ENCODE results near the gene MMP17.
"Not testable (repeated sequence)": the region's sequence is repeated elsewhere in the genome, so short reads cannot be mapped to it uniquely, and the experiment has no call there.

The MMP17 gene

DNA sequence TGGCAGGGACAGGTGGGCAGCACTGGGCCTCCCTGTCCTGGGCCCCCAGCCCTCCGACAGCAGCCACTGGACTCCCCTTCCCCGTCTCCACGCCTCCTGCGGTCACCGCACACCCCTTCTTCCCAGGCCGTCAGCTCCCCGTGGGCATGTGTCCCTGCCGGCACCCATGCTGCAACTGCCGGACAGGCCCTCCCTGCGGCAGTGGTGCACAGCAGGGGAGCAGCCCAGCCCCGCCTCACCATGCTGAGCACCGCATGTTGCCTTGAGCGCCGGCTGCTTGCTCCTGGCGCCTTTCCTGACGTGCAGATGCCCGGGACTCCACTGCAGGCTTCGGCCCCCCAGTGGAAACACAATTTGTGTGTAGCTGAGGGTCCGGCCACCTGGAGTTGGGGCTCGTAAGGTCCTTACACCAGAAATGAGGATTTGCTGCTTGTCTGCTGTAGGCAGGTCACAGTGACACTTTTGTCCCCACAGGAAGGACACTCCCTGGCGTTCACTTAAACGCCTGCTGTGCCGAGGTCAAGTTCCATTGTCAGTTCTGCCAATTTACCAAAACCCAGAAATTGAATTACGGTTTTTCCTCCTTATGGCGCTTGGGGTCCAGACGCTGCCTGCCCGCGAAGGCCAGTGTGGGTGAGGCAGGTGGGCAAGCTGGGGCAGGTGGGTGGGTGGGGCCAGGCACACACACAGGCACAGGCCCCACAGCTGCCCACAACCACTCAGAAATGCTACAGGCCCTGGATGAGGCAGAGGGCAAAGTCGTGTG, 28.2 kb upstream of the MMP17 start:
- DNase-seq (ENCODE audit: low read depth in 2 of 2) = no peak

DNA sequence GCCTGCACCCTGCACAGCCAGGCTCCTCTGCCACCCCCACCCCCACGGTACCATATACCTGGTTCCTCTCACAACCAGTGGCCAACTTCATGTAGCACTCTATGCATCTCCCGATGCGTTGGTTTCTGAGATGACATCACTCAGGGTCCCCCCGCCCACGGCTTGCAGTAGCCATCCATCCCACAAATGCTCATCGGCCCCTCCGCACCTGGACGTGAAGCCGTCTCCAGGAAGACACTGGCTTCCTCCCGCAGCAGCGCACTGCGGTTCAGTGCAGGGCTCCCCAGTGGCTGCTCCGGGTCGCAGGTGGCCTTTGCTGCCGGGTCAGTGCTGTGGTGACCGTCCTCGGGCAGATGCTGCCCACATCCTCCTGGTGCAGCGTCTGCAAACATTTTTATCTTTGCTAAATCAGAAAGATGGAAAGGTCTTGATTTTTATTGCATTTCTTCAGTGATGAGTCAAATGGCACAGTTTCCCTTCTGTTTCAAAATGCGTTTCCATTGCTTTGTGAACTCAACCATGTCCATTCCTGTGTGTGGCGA, 27.5 kb upstream of the MMP17 start:
- no peak for DNase-seq (ENCODE audit: low read depth in 2 of 2)

DNA sequence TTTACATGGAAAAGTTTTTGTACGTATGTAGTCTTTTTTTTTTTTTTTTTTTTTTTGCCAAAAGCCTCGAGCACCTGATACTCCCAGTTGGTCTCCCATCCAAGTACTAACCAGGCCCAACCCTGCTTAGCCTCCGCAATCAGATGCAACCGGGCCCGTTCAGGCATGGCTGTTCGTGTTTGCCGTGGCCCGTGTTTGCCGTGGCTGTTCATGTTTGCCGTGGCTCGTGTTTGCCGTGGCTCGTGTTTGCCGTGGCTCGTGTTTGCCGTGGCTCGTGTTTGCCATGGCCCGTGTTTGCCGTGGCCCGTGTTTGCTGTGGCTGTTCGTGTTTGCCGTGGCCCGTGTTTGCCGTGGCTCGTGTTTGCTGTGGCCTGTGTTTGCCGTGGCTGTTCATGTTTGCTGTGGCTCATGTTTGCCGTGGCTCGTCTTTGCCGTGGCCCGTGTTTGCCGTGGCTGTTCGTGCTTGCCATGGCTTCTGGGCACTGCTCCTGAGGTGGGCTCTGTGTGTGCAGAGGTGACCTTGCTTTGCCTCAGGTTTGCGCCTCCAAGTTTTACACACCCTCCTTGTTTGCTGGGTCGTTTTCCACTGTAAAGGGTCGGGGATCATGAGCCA, 26.8 kb upstream of the MMP17 start:
- no peak for DNase-seq (ENCODE audit: low read depth in 2 of 2)

DNA sequence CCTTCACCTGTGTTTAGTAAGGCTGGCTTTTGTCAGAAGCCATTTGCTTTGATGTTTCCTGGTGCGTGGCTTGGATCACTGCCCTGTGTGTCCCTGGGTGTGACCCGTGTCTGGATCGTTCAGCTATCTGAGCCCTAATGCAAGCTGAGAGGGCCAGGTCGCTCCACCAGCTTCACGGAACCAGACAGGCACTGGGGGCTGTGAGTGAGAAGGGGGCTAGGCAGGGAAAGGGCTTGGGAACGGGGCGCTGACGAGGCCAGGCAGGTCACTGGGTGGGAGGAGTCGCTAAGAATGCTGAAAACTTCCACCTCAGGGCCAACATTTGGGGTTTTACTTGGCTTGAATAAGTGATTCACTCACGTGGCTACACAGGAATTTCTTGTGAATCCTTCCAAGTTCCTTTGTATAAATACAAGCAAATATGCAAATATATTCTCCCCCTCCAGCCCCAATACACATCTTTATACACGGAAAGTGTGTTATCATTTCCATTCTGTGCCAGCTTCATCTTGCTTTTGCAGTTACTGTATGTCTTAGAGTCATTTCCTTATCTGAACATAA, 24.2 kb upstream of the MMP17 start:
- DNase-seq (ENCODE audit: low read depth in 2 of 2) = no peak

DNA sequence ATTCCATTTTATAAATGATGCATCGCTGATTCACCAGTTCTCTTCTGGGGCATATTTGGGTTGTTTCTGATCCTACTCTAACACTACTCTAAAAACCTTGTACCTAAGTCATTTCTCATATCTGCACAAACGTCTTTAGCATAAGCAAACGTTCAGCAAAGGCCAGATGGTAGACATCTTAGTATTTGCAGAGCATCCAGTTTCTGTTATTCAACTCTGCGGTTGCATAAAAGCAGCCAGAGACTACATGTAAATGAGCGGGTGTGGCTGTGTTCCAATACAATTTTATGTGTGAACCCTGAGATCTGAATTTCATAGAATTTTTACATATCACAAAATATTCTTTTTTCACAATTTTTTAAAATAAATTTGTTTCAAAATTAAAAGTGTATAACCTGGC, 22.8 kb upstream of the MMP17 start:
- DNase-seq (ENCODE audit: low read depth in 2 of 2) = no peak

DNA sequence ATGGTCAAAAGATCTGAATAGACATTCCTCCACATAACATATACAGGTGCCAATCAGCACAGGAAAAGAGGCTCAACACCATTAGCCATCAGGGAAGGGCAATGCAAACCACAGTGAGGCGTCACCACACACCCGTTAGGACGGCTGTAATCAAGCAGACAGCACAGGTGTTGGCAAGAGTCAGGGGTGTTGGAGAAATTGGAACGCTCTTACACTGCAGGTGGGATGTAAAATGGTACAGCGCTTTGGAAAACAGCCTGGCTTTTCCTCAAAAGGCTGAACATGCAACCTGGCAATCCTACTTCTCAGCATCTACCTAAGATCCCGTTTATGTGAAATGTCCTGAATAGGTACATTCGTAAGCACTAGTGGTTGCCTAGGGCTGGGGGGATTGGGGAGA, 21.5 kb upstream of the MMP17 start:
- DNase-seq (ENCODE audit: low read depth in 2 of 2) = no peak

DNA sequence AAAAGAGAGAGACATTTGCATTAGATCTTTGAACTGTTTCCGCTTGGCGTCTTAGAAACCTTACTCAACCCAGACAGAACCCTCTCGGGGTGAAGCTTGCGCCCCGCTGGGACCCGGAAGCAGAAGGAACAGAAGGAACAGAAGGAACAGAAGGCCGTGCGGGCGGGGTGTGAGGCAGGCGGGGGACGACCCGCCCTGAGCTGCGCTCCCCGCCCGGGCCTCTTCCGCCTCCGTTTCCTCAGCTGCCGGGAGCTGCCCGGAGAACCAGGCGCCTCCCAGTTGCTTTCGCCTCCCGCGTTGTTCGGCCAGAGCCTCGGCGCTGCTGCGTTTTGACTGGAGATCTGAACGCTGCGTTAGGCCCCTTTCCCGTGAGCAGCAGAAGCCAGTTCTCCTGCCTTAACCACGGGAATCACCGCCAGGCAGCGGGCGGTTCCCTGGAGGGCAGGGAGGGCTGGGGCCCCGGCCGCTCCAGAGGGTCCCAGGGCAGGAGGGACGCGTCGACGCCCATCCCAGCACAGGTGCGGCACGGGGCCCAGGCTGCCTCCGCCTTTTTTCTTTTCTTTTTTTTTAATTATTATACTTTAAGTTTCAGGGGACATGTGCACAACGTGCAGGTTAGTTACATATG, 19.3 kb upstream of the MMP17 start:
- DNase-seq (ENCODE audit: low read depth in 2 of 2) = no peak

DNA sequence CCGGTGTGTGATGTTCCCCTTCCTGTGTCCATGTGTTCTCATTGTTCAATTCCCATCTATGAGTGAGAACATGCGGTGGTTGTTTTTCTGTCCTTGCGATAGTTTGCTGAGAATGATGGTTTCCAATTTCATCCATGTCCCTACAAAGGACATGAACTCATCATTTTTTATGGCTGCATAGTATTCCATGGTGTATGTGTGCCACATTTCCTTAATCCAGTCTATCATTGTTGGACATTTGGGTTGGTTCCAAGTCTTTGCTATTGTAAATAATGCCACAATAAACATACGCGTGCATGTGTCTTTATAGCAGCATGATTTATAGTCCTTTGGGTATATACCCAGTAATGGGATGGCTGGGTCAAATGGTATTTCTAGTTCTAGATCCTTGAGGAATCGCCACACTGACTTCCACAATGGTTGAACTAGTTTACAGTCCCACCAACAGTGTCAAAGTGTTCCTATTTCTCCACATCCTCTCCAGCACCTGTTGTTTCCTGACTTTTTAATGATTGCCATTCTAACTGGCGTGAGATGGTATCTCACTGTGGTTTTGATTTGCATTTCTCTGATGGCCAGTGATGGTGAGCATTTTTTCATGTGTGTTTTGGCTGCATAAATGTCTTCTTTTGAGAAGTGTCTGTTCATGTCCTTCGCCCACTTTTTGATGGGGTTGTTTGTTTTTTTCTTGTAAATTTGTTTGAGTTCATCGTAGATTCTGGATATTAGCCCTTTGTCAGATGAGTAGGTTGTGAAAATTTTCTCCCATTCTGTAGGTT, 18.5 kb upstream of the MMP17 start:
- not testable (repeated sequence) for DNase-seq (ENCODE audit: low read depth in 2 of 2)

DNA sequence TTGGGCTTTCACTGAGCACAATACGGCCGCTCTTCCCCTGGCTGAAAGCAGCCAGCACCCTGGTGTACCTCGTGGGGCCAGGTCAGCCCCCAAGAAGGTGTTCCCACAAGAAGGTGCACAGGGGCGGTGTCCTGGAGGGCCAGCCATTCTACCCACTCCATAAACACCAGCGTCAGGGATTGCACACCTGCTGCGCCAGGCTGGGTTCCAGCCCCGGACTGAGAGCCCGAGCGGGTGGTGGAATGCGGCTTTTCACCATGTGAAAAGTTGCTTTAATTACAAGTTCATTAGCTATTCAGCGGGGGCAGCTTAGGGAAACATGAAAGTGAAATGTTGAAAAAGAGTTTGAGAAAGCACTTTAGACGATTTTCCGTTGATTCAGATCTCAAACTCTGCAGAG, 17.5 kb upstream of the MMP17 start:
- no peak for DNase-seq (ENCODE audit: low read depth in 2 of 2)

DNA sequence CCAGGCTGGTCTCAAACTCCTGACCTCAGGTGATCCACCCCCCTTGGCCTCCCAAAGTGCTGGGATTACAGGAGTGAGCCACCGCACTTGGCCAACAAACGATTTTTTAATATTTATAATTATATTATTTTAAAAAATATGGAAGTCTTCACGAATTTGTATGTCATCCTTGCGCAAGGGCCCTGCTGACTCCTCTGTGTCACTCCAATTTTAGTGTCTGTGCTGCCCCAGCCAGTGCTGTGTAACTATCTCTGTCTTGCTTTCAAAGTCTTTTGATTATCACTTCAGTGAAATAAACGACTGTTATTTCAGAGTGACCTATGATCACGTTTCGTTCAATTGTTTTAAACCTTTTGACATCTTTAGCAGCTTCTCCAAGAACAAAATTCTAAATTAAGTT, 13.1 kb upstream of the MMP17 start:
- no peak for DNase-seq (ENCODE audit: low read depth in 2 of 2)

DNA sequence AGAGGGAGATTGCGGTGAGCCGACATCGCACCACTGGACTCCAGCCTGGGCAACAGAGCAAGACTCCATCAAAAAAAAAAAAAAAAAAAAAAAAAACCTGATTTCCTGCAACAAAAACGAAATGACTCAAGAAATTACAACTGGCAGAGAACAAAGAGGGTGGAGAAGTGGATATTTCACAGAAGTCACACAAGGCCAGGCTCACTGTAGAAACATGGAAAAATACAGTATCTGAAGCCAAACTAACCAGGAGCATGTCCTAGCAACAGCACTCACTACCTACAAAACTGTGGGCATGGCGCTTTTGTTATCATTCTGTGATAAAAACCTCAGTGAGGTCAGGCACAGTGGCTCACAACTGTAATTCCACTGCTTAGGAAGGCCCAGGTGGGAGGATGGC, 11.7 kb upstream of the MMP17 start:
- DNase-seq (ENCODE audit: low read depth in 2 of 2) = no peak

DNA sequence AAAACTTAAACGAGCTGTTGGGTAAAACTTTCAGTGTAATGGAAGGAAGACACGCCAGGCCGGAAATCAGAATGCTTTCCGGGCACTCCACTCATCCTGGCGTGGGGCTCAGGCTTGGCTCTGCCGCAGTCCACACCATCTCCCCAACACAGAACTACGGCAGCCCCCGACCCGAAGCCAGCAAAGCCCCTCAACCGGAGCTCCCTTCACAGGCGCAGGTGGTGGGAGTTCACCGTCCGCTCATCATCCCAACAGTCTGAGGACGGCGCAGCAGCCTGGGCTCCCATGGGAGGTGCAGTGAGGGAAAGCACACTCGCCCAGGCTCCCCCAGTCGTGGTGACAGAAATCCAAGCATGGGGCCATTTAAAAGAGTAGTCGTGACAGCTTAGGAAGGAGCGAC, 11.0 kb upstream of the MMP17 start:
- DNase-seq (ENCODE audit: low read depth in 2 of 2) = no peak

DNA sequence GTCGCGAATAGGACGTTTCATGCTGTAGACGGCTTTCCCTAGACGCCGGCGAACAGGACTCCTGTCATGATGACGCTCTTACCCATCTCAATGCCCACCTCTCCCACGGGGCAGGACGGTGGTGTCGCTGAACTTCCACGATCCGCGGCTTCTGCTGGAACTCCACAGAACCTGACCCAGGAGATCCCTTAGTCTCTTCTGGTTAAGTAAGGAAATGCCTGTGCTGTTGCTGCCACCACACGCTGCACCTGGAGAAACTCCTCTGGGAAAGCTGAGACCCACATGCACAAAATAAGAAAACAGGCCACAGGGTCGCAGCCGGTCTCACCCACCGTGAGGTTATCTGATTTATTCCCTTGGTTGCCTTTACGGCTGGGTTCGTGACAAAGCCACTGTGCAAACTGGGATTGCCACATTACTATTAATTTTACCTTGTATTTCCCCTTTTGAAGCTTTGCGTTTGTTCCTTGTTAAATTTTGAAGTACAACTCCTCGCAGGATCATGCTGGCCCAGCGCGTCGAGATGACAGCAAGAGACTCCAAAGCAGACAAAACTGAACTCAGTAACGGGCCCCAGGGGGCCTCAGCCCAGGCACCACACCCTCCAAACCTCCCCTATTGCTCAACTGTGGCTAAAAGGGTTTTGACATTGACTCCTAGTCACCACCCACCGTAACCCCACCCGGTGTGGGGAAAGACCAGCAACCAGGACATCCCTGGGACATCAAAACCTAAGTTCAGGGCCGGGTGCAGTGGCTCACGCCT, 9.2 kb upstream of the MMP17 start:
- no peak for DNase-seq (ENCODE audit: low read depth in 2 of 2)

DNA sequence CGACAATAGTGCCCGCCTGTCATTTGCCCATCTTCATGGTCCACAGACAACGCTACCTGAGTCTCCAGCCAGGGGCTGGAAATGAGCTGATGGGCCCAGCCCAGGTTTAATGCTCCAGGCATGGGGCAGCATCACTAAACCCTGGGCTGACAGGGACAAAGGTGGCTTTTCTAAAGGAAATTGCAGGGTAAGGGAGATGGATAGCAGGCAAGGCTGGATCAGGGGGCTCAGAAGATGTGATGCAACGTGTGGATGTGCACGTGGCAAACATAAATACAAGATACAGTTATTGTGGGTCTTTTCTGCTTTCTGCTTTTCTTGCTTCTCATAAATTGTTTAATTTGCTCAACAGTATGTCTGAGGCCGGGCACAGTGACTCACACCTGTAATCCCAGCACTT, 3.7 kb upstream of the MMP17 start:
- no peak for DNase-seq (ENCODE audit: low read depth in 2 of 2)

DNA sequence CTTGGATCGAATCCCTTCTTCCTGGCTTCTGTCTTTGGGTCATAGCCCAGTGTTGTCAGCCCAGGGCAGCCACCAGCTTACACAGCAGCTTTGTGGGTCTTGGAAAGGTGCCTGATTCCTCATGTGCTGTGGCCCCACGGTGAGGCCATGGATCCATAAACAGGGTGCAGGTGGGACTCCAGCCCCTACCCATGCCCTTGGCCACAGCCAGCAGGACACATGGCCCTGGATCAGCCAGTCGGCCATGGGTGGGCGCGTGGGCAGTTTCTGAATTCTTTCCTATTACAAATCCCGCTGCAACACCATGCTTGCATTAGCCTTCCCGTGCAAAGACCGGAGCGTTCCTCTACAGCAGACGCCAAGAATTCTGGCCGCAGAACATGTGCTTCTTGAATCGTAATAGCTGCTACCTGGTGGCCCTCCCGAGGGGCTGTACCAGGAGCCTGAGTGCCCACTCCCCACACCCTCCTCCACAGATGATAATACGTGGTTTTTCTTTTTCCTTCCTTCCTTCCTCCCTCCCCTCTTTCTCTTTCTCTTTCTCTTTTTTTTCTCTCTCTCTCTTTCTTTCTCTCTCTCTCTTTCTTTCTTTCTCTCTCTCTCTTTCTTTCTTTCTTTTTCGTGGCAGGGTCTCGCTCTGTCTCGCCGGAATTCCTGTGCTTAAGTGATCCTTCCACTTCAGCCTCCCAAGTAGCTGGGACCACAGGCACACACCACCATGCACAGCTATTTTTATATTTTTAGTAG, 2.9 kb upstream of the MMP17 start:
- no peak for DNase-seq (ENCODE audit: low read depth in 2 of 2)

DNA sequence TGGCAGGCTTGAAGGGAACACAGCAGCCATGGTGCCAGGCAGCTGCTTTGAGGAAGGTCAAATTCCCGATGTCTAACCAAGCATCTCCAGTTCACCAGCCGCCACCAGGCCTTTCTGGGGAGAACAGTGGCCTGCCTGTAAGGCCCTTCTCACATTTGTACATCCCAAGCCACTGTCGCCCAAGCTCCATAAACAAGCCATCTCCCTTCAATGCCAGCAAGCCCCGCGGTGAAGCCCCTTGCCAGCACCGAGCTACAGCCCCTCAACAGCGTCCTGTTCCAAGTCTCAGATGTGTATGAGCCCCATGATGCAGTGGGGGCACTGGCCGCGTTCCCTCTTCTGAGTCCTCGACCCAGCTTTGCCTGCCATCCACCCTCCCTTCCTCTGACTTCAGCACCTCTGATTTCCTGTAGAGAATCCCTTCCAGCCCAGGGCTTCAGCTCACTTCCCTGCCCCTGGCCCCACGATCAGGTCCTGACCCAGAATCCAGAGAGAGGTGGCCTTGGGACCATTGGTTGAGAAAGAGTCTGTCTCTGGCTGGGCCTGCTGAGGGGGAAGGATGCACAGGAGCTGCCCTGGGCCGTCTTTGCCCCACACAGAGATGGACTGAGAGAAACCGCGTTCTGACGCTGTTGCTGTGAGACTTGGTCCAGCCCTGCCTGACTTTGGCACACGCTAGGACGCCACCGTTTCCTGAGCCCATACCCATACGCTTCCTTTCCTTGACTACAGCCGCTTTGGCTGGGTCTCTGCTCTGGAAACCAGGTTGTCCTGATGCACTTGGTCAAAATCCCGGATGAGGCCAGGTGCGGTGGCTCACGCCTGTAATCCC, 1.9 kb upstream of the MMP17 start:
- no peak for DNase-seq (ENCODE audit: low read depth in 2 of 2)

DNA sequence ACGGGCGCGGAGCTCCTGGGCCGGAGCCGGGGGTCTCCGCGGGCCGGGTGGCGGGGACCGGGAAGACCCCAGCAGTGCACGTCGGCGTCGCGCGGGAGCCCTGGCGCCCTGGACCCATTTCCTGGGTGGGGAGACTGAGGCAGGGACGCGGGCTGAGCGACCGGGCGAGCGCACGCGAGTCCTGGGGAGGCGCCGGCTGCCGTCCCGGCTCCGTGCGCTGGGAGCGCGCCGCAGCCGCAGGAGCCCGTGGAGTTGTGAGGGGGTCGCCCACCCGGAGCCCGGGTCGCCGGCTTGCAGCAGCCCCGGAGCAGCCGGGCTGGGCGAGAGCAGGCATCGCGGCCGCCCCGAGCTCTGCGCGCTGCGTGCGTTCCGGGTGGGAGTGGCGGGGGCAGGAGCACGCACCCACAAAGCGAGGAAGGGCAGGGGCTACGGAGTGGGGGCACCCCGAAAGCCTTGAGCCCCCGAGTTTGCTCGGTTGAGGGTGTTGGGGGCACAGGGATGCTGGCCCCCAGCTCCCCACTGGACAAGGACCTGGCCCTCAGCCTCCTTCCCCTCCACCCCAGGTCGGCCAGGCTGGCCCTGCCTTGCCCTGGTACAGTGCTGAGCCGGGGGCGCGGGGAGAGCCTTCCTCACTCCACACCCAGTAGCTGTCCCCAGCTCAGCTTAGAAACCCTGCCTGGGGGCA, 620 bp downstream of the MMP17 start:
- DNase-seq (ENCODE audit: low read depth in 2 of 2) = no peak

DNA sequence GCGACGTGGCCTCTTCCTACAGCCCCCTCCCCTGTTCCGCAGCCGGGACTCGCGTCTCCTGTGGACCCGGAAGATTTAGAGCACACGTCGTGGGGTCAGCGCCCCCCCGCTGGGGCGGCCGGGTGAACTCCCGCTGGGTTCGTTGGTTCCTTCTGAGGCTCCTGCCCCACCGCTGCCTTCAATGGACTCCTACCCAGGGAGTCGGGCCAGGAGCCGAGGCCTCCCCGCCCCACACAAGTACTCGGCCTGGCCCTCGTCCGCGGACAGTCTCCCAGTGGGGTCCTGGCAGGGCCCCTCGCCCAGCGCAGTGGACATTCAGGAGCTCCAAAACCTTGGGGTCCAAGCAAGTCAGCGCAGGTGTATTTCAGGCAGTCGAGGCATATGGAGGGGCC, 1.2 kb downstream of the MMP17 start:
- no peak for DNase-seq (ENCODE audit: low read depth in 2 of 2)

DNA sequence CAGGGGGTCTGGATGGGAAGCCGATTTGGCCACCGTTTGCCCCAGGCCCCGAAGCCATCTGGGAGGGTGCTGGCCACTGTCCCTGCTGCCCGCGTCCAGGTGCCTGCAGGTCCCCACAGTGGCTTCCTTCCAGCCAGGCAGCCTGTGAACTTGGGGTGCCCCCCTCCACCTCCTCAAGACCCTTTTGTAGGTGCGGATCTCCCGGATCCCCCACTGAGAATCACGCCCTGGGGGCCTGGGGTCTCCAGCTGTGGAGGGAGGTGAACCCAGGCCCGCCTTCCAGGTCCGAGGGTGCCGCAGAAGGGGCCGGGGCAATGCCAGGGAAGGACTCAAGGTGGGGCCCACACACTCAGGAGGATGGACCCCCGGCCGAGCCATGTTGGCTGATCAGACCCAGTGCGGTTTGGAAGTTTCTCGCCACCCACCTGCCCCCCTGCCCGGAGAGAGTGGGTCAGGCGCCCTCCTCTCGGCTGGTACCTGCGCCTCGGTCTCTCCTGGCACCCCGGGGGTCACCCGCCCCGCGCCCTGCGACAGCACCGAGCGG, 1.7 kb downstream of the MMP17 start:
- no peak for DNase-seq (ENCODE audit: low read depth in 2 of 2)
